Endothelial cell of umbilical vein (primary cell): ENCODE measurements around the gene OPRL1. TPM values are rescaled to one million over a fixed set of nuclear protein-coding genes. Genes with fewer than 3 reads are reported as not detected.

ENCODE experiments used
- BruUV-seq: library from RNA; stranded (reverse); fragments of 400-500 nt; replicated peaks from 2 replicates; lab custom pipeline; 2021; lab: Mats Ljungman, UMichigan
- CTCF ChIA-PET: fragments of 300-600, 350-600 bp; sonication (Branson Sonifier 250); formaldehyde crosslinking; loops from one replicate; lab custom pipeline; 2021; ENCODE audit warnings: antibody characterized with exemption, inconsistent platforms; lab: Charles Lee
- POLR2A ChIA-PET: fragments of 300-600, 350-600 bp; sonication (Branson Sonifier 250); formaldehyde crosslinking; loops from one replicate; lab custom pipeline; 2021; ENCODE audit warnings: antibody characterized with exemption, inconsistent platforms; lab: Charles Lee
- DNase-seq: peaks from one replicate; pipeline ENCODE4 v3.0.0-alpha.2; 2011; ENCODE audit warnings: low read depth, low spot score
- FAIRE-seq: peaks from 2 replicates; lab custom pipeline; 2011; peaks lifted over from hg19 to GRCh38; lab: Jason Lieb, UNC
- H2AFZ ChIP-seq: 2 replicates; pipeline ENCODE4 v1.6.0; 2012; ENCODE audit warnings: low read depth, low read length, control low read depth, inconsistent platforms
- H3K27ac ChIP-seq: 2 replicates; pipeline ENCODE4 v1.5.1; 2011; ENCODE audit warnings: low read depth, mild to moderate bottlenecking, control low read depth, low read length, moderate library complexity; ENCODE audit not compliant: insufficient read depth
- H3K27me3 ChIP-seq, 2 experiments: 2 replicates each; pipeline versions ENCODE4 v1.6.0 to v1.6.1; 2011; ENCODE audit warnings: low read length in 2 of 2, mixed read lengths in 1 of 2; ENCODE audit not compliant: control insufficient read depth in 2 of 2, insufficient read depth in 2 of 2
- H3K36me3 ChIP-seq, 2 experiments: 2 replicates in 1 of 2; 3 replicates in 1 of 2; pipeline ENCODE4 v1.5.1; 2011; ENCODE audit warnings: low read length in 2 of 2, mild to moderate bottlenecking in 1 of 2, moderate library complexity in 1 of 2; ENCODE audit not compliant: control insufficient read depth in 2 of 2, insufficient read depth in 2 of 2; ENCODE audit errors: extremely low read depth in 1 of 2
- H3K4me1 ChIP-seq: 3 replicates; pipeline ENCODE4 v1.5.1; 2011; ENCODE audit warnings: mild to moderate bottlenecking, low read length; ENCODE audit not compliant: control insufficient read depth, insufficient read depth; ENCODE audit errors: extremely low read depth
- H3K4me2 ChIP-seq: 2 replicates; pipeline ENCODE4 v1.6.1; 2011; ENCODE audit warnings: low read length, control low read depth, mixed read lengths; ENCODE audit not compliant: insufficient read depth
- H3K4me3 ChIP-seq, 3 experiments: fragments of 200-600 bp in 1 of 3; sonication (generic), shearing (Covaris generic) in 1 of 3; replicated peaks in 1 of 3; 2 replicates each; pipeline ENCODE4 v1.5.1; 2011 to 2016; ENCODE audit warnings: control low read depth in 3 of 3, low read length in 3 of 3, mild to moderate bottlenecking in 2 of 3, inconsistent platforms in 1 of 3, low read depth in 1 of 3, moderate library complexity in 1 of 3; ENCODE audit not compliant: insufficient read depth in 1 of 3
- H3K79me2 ChIP-seq: 2 replicates; pipeline ENCODE4 v1.6.0; 2012; ENCODE audit warnings: low read length, inconsistent platforms; ENCODE audit not compliant: control insufficient read depth, insufficient read depth
- H3K9ac ChIP-seq: replicated peaks from 2 replicates; pipeline ENCODE3; 2011; ENCODE audit warnings: low read length, control low read depth; ENCODE audit not compliant: insufficient read depth; ENCODE audit errors: extremely low read depth
- H3K9me1 ChIP-seq: replicated peaks from 3 replicates; pipeline ENCODE4 v1.6.0; 2011; ENCODE audit warnings: mild to moderate bottlenecking, low read length; ENCODE audit not compliant: control insufficient read depth, insufficient read depth; ENCODE audit errors: extremely low read depth
- H3K9me3 ChIP-seq: replicated peaks from 2 replicates; pipeline ENCODE4 v1.5.1; 2012; ENCODE audit warnings: low read length, inconsistent platforms; ENCODE audit not compliant: control insufficient read depth, insufficient read depth
- H4K20me1 ChIP-seq: replicated peaks from 2 replicates; pipeline ENCODE3; 2011; ENCODE audit warnings: mild to moderate bottlenecking, low read length; ENCODE audit not compliant: control insufficient read depth, insufficient read depth; ENCODE audit errors: extremely low read depth
- EZH2 ChIP-seq: IDR thresholded peaks from 2 replicates; pipeline ENCODE4 v1.6.1; 2012; ENCODE audit warnings: borderline replicate concordance, low read depth, mild to moderate bottlenecking, moderate library complexity, low read length, inconsistent platforms; ENCODE audit not compliant: severe bottlenecking
- FOS ChIP-seq: IDR thresholded peaks from 2 replicates; pipeline ENCODE4 v1.6.1; 2011; ENCODE audit warnings: mild to moderate bottlenecking, low read length, moderate library complexity, borderline replicate concordance; ENCODE audit not compliant: insufficient read depth
- GATA2 ChIP-seq: IDR thresholded peaks from 2 replicates; pipeline ENCODE4 v1.7.0; 2011; ENCODE audit warnings: low read depth, mild to moderate bottlenecking, moderate library complexity, mixed read lengths, low read length; ENCODE audit not compliant: insufficient read length, insufficient read depth
- JUN ChIP-seq: IDR thresholded peaks from 2 replicates; pipeline ENCODE4 v1.6.1; 2011; ENCODE audit warnings: borderline replicate concordance, low read depth; ENCODE audit not compliant: insufficient read length, insufficient read depth
- MYC ChIP-seq: IDR thresholded peaks from one replicate; pipeline ENCODE4 v1.6.1; 2011; ENCODE audit warnings: mild to moderate bottlenecking, low read depth, low read length
- POLR2A ChIP-seq: IDR thresholded peaks from 2 replicates; pipeline ENCODE4 v1.6.1; 2012; ENCODE audit warnings: low read depth, mild to moderate bottlenecking, control low read depth, low read length
- POLR2AphosphoS5 ChIP-seq: IDR thresholded peaks from 2 replicates; pipeline ENCODE4 v1.6.1; 2012; ENCODE audit warnings: low read depth, mild to moderate bottlenecking, control low read depth, low read length, moderate library complexity; ENCODE audit not compliant: insufficient read depth
- dilution Hi-C: fragments of 300-500 bp; cut with MboI; formaldehyde crosslinking; loops from one replicate; pipeline ENCODE4 v1.15.0; 2019; ENCODE audit warnings: low sequenced_read_pairs; ENCODE audit not compliant: extremely low pct_ligation_motif_present
- intact Hi-C: fragments of 100-400 bp; cut with micrococcal nuclease; formaldehyde crosslinking; loops from one replicate; pipeline ENCODE4 v1.10.0; 2022
- polyA plus RNA-seq, 4 experiments: library from polyadenylated mRNA; depleted of rRNA in 3 of 4; stranded (reverse) in 3 of 4; unstranded in 1 of 4; fragments of >200 nt; gene quantifications; 2 replicates each; pipeline versions ENCODE4 v1.2.1 to v1.2.3, GENCODE V29; 2011 to 2012; ENCODE audit warnings: missing spikeins in 1 of 4
- total RNA-seq: library from RNA; stranded (reverse); gene quantifications from 2 replicates; pipeline ENCODE4 v1.2.3, GENCODE V29; 2021
- TF ChIP-seq, protein P1 (sequence below), 2 donors: IDR thresholded peaks; 1 replicate in 1 of 2; 2 replicates in 1 of 2; pipeline ENCODE4 v1.5.1; 2011; ENCODE audit warnings: low read length in 2 of 2, mild to moderate bottlenecking in 2 of 2, moderate library complexity in 2 of 2, control low read depth in 1 of 2, inconsistent platforms in 1 of 2, low read depth in 1 of 2; ENCODE audit not compliant: insufficient read depth in 1 of 2; ENCODE audit errors: extremely low read depth in 1 of 2
- TF ChIP-seq, protein P2 (sequence below): IDR thresholded peaks from 2 replicates; pipeline ENCODE4 v1.6.1; 2011; ENCODE audit not compliant: insufficient read depth, insufficient read length

The OPRL1 gene
- total and polyA plus RNA-seq, 2 donors (not counting 3 experiments of a cell fraction or from before 2014, with no cell fraction given) = 1.9 to 2.0 TPM

DNA sequence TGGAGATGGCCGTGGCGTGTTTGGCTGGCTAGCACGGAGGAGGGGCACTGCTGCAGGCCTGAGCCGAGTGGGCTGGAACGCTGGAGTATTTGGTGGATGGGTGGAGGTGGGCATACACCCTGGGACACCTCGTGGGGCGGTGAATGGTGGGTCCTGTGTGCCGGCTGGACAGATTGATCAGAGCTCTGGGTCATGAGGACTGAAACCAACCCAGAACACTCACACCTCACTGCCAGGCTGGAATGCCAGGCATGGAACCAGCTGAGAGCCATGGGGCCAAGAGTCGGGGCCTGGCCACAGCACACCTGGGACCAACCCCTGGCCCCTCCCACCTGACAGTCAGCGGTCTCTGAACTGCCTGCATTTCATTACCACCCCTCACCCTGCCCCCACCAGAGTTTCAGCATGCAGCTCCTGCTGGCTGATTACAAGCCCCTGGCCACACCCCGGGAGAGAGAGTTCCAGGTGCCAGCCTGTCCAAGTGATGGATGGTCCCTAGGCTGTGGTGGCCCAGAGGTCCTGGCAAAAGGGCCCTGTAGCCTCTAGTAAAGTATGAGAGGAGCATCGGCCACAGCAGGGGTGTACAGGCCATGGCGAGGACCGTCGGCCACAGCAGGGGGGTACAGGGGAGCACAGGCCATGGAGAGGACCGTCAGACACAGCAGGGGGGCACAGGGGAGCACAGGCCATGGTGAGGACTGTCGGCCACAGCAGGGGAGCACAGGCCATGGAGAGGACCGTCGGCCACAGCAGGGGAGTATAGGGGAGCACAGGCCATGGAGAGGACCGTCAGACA lies 24.2 kb downstream of the OPRL1 start:
- H3K4me3 ChIP-seq = no peak overlapping the region
- H3K79me2 ChIP-seq = no peaks in the 10 kb centered on the region
- peaks cover 19 to 22% of the 10 kb centered on the region in 2 experiments for H3K27me3 ChIP-seq
- H3K27ac ChIP-seq = no peak overlapping the region
- no peaks in the 10 kb centered on the region for H3K36me3 ChIP-seq
- ChIA-PET POLR2A (no interaction called here), CTCF (no interaction called here)
- dilution Hi-C loops (no loop called here), intact Hi-C loops (no loop called here)
- TF ChIP-seq POLR2A = no peak
- no peak for TF ChIP-seq JUN
- TF ChIP-seq, protein P1, sequence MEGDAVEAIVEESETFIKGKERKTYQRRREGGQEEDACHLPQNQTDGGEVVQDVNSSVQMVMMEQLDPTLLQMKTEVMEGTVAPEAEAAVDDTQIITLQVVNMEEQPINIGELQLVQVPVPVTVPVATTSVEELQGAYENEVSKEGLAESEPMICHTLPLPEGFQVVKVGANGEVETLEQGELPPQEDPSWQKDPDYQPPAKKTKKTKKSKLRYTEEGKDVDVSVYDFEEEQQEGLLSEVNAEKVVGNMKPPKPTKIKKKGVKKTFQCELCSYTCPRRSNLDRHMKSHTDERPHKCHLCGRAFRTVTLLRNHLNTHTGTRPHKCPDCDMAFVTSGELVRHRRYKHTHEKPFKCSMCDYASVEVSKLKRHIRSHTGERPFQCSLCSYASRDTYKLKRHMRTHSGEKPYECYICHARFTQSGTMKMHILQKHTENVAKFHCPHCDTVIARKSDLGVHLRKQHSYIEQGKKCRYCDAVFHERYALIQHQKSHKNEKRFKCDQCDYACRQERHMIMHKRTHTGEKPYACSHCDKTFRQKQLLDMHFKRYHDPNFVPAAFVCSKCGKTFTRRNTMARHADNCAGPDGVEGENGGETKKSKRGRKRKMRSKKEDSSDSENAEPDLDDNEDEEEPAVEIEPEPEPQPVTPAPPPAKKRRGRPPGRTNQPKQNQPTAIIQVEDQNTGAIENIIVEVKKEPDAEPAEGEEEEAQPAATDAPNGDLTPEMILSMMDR (IDR thresholded peaks at IDR 0.05; ENCODE audit: extremely low read depth in 1 of 2, insufficient read depth in 1 of 2, low read depth in 1 of 2, low read length in 2 of 2) = no peak
- no peak for TF ChIP-seq POLR2AphosphoS5
- TF ChIP-seq FOS = no peak
- no peak for TF ChIP-seq GATA2
- TF ChIP-seq EZH2 = no peak
- TF ChIP-seq, protein P2, sequence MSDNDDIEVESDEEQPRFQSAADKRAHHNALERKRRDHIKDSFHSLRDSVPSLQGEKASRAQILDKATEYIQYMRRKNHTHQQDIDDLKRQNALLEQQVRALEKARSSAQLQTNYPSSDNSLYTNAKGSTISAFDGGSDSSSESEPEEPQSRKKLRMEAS = no peak
- TF ChIP-seq MYC = no peak
- H3K9me3 ChIP-seq = no peaks in the 10 kb centered on the region
- H3K4me1 ChIP-seq = no peaks in the 10 kb centered on the region
- no peak overlapping the region for H3K4me2 ChIP-seq
- DNase-seq (no peak), FAIRE-seq (no peak)
- no peaks in the 10 kb centered on the region for H4K20me1 ChIP-seq
- no peak overlapping the region for H3K9ac ChIP-seq
- H2AFZ ChIP-seq = no peak overlapping the region
- no TSS peak for BruUV-seq
- H3K9me1 ChIP-seq = no peaks in the 10 kb centered on the region
